Measurements from ENCODE around the gene DOK7.
"Not testable (repeated sequence)": the region's sequence is repeated elsewhere in the genome, so short reads cannot be mapped to it uniquely, and the experiment has no call there.

The DOK7 gene

DNA sequence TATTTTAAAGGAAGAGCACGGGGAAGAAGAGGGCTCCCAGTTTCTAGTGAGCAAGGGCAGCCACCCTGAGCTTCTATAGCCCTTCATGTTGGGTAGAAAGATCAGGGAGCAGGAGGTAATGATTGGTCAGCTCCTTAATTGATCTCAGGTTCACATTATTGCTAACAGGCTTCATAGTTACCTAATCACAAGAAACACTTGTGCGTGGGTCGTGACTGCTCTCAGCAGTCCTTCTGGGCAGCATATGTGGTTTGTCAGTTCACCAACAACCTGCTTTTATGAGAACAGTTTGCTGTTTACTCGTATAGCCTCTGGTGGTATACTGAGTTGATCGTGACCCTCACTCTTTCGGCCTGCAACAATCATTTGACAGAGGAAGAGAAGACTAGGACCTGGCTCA lies 4.7 kb upstream of the DOK7 start:
- peaks cover 7% of the 10 kb centered on the region for H3K9me3 ChIP-seq (replicated peaks; ENCODE audit: low read length)
- H3K4me1 ChIP-seq (ENCODE audit: control insufficient read depth, insufficient read depth, low read length) = peaks cover 22% of the 10 kb centered on the region
- peaks cover 12% of the 10 kb centered on the region for H3K27me3 ChIP-seq (ENCODE audit: control insufficient read depth, insufficient read depth, low read length)
- no peak overlapping the region for H3K4me3 ChIP-seq (ENCODE audit: low read length)
- H3K36me3 ChIP-seq (ENCODE audit: insufficient read depth, low read length) = no peaks in the 10 kb centered on the region
- no peak overlapping the region for H3K4me2 ChIP-seq (ENCODE audit: low read length)
- H3K9ac ChIP-seq (ENCODE audit: low read depth, low read length) = no peak overlapping the region

DNA sequence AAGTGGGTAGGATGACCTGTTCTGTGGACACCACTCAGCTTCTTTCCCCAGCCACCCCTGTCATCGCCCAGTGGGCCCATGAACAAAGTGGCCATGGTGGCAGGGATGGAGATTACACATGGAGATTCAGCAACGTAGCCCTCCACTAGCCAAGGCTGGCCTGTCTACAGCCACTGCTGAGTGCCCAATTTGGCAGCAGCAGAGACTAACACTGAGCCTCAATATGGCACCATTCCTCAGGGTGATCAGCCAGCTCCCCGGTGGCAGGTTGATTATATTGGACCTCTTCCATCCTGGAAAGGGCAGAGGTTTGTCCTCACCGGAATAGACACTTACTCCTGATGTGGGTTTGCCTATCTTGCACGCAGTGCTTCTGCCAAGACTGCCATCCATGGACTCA lies 4.0 kb upstream of the DOK7 start:
- not testable (repeated sequence) for H3K9ac ChIP-seq (ENCODE audit: low read depth, low read length); H3K36me3 ChIP-seq (ENCODE audit: insufficient read depth, low read length); H3K9me3 ChIP-seq (replicated peaks; ENCODE audit: low read length); H3K4me3 ChIP-seq (ENCODE audit: low read length); H3K4me2 ChIP-seq (ENCODE audit: low read length)
- Histone ChIP-seq H3K4me1 (ENCODE audit: control insufficient read depth, insufficient read depth, low read length) (peaks cover 22% of the 10 kb centered on the region), H3K27me3 (ENCODE audit: control insufficient read depth, insufficient read depth, low read length) (peaks cover 12% of the 10 kb centered on the region)

- no peak overlapping the region for H3K4me3 ChIP-seq (ENCODE audit: low read length)
Measured at GRCh38 chr4:3460926-3461325, 2.2 kb upstream of the DOK7 start.

GRCh38 chr4:3461515-3462291 lies 1.4 kb upstream of the DOK7 start:
- Histone ChIP-seq H3K4me2 (ENCODE audit: low read length) (peak overlapping the region; percentile 6), H3K27me3 (ENCODE audit: control insufficient read depth, insufficient read depth, low read length) (peaks cover 17% of the 10 kb centered on the region), H3K4me3 (ENCODE audit: low read length) (peak overlapping the region; percentile 1)

More at GRCh38 chr4:3460926-3461325, 2.2 kb upstream of the DOK7 start:
- H3K36me3 ChIP-seq (ENCODE audit: insufficient read depth, low read length) = no peaks in the 10 kb centered on the region
- H3K27me3 ChIP-seq (ENCODE audit: control insufficient read depth, insufficient read depth, low read length) = peaks cover 17% of the 10 kb centered on the region
- H3K4me2 ChIP-seq (ENCODE audit: low read length) = no peak overlapping the region
- H3K9me3 ChIP-seq (replicated peaks; ENCODE audit: low read length) = no peaks in the 10 kb centered on the region
- peak overlapping the region; percentile 24 for H3K9ac ChIP-seq (ENCODE audit: low read depth, low read length)
- H3K4me1 ChIP-seq (ENCODE audit: control insufficient read depth, insufficient read depth, low read length) = peaks cover 27% of the 10 kb centered on the region

DNA sequence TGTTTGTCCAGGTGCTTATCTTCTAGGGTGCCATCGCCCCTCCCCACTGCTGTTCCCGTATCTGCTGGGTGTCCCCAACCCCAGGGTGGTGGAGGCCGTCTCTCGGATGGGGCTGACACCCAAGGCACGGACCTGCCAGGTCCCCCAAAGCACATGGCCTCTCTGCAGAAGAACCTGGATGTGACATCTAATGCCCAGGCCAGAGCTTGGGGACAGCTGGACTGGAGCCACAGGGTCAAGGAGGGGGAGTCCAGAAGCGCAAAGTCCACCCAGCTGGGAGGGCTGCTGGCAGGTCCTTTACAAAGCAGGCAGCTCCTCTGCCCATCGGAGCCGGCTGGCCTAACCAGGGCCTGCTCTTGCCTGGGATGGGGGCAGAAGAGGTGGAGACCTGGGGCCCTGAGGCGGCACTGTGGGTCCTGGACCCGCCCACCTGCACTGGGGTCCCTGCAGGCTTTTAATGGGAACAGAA lies 751 bp upstream of the DOK7 start:
- peaks cover 27% of the 10 kb centered on the region for H3K4me1 ChIP-seq (ENCODE audit: control insufficient read depth, insufficient read depth, low read length)
- H3K27me3 ChIP-seq (ENCODE audit: control insufficient read depth, insufficient read depth, low read length) = peaks cover 17% of the 10 kb centered on the region
- peak overlapping the region; percentile 42 for H3K9ac ChIP-seq (ENCODE audit: low read depth, low read length)
- no peaks in the 10 kb centered on the region for H3K9me3 ChIP-seq (replicated peaks; ENCODE audit: low read length)
- H3K4me2 ChIP-seq (ENCODE audit: low read length) = peak overlapping the region; percentile 52
- H3K36me3 ChIP-seq (ENCODE audit: insufficient read depth, low read length) = no peaks in the 10 kb centered on the region
- H3K4me3 ChIP-seq (ENCODE audit: low read length) = peak overlapping the region; percentile 60

More at GRCh38 chr4:3461515-3462291, 1.4 kb upstream of the DOK7 start:
- Histone ChIP-seq H3K36me3 (ENCODE audit: insufficient read depth, low read length) (no peaks in the 10 kb centered on the region), H3K9me3 (replicated peaks; ENCODE audit: low read length) (no peaks in the 10 kb centered on the region), H3K4me1 (ENCODE audit: control insufficient read depth, insufficient read depth, low read length) (peaks cover 27% of the 10 kb centered on the region), H3K9ac (ENCODE audit: low read depth, low read length) (peak overlapping the region; percentile 42)

GRCh38 chr4:3463556-3464348 lies 646 bp downstream of the DOK7 start:
- peak overlapping the region; percentile 62 for H3K4me3 ChIP-seq (ENCODE audit: low read length)
- peaks cover 14% of the 10 kb centered on the region for H3K27me3 ChIP-seq (ENCODE audit: control insufficient read depth, insufficient read depth, low read length)
- H3K36me3 ChIP-seq (ENCODE audit: insufficient read depth, low read length) = no peaks in the 10 kb centered on the region
- H3K9me3 ChIP-seq (replicated peaks; ENCODE audit: low read length) = no peaks in the 10 kb centered on the region
- H3K4me1 ChIP-seq (ENCODE audit: control insufficient read depth, insufficient read depth, low read length) = peaks cover 27% of the 10 kb centered on the region
- H3K4me2 ChIP-seq (ENCODE audit: low read length) = peak overlapping the region; percentile 75
- peak overlapping the region; percentile 69 for H3K9ac ChIP-seq (ENCODE audit: low read depth, low read length)

- Histone ChIP-seq H3K27me3 (ENCODE audit: control insufficient read depth, insufficient read depth, low read length) (peaks cover 14% of the 10 kb centered on the region), H3K4me3 (ENCODE audit: low read length) (peak overlapping the region; percentile 62), H3K9me3 (replicated peaks; ENCODE audit: low read length) (no peaks in the 10 kb centered on the region), H3K4me2 (ENCODE audit: low read length) (peak overlapping the region; percentile 75), H3K36me3 (ENCODE audit: insufficient read depth, low read length) (no peaks in the 10 kb centered on the region), H3K4me1 (ENCODE audit: control insufficient read depth, insufficient read depth, low read length) (peaks cover 27% of the 10 kb centered on the region), H3K9ac (ENCODE audit: low read depth, low read length) (peak overlapping the region; percentile 29)
Measured at GRCh38 chr4:3464349-3464905, 1.3 kb downstream of the DOK7 start.

- H3K36me3 ChIP-seq (ENCODE audit: insufficient read depth, low read length) = no peaks in the 10 kb centered on the region
- peak overlapping the region; percentile 75 for H3K4me2 ChIP-seq (ENCODE audit: low read length)
- peaks cover 27% of the 10 kb centered on the region for H3K4me1 ChIP-seq (ENCODE audit: control insufficient read depth, insufficient read depth, low read length)
- H3K27me3 ChIP-seq (ENCODE audit: control insufficient read depth, insufficient read depth, low read length) = peaks cover 14% of the 10 kb centered on the region
- H3K9ac ChIP-seq (ENCODE audit: low read depth, low read length) = no peak overlapping the region
- no peaks in the 10 kb centered on the region for H3K9me3 ChIP-seq (replicated peaks; ENCODE audit: low read length)
- peak overlapping the region; percentile 62 for H3K4me3 ChIP-seq (ENCODE audit: low read length)
Measured at GRCh38 chr4:3464911-3465697, 2.0 kb downstream of the DOK7 start.

DNA sequence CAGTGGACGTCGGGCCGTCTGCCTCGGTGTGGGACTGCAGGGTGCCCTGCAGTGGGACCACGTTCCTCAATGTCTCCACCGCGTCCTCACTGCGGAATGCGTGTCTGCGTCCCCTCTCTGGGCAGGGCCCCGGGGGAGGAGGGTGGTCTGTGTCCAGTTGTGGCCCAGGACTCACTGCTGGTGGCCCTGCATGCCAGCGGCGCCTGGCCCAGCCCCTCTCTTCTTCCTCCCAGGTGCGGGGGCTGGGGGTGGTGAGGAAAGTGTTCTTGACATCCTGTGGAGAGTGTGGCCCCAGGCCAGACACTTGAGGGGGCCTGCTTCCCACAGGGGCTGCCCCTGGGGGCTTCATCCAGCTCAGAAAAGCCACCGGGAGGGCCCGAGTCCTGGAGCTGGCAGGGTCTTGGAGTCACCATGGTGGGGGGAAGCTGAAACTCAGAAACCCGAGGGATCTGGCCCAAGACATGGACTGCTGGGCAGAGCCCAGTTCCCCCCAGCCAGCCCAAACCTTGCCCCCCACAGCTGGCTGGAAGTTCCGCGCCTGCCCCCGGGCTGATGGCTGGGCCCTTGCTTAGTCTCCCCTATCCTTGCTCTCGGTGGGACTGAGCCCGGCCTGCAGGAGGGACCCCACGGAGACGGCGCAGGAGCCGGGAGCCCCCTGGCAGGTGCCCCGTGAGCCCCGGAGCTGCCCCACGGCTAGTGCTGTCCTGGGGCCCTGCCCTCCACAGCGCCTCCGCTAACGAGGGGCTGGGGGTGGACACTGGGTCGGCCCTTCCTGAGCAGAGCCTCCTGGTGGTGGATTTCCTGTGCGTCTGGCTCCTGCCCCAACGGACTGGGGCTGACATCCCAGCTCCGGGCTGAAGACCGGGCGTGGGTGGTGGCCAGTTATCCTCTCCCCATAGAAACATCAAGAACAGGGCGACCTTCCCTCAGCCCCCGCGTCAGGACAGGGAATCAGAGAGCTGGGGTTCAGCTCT lies 2.9 kb downstream of the DOK7 start:
- H3K36me3 ChIP-seq (ENCODE audit: insufficient read depth, low read length) = no peaks in the 10 kb centered on the region
- H3K9ac ChIP-seq (ENCODE audit: low read depth, low read length) = no peak overlapping the region
- H3K27me3 ChIP-seq (ENCODE audit: control insufficient read depth, insufficient read depth, low read length) = peaks cover 14% of the 10 kb centered on the region
- H3K4me2 ChIP-seq (ENCODE audit: low read length) = no peak overlapping the region
- peaks cover 25% of the 10 kb centered on the region for H3K4me1 ChIP-seq (ENCODE audit: control insufficient read depth, insufficient read depth, low read length)
- H3K4me3 ChIP-seq (ENCODE audit: low read length) = no peak overlapping the region
- no peaks in the 10 kb centered on the region for H3K9me3 ChIP-seq (replicated peaks; ENCODE audit: low read length)

Measured in skeletal muscle satellite cell (primary cell).